Aorta (tissue), 5 donors: ENCODE measurements around the gene ZNF219. TPM values are rescaled to one million over a fixed set of nuclear protein-coding genes. Genes with fewer than 3 reads are reported as not detected.
"Not testable (repeated sequence)": the region's sequence is repeated elsewhere in the genome, so short reads cannot be mapped to it uniquely, and the experiment has no call there.

Experiments used
- ATAC-seq: fragments of 200-7000 bp; cut with Tn5 transposase; one replicate; pipeline ENCODE4 v1.9.1; 2022; ENCODE audit warnings: moderate library complexity; ENCODE audit not compliant: low FRiP score
- DNase-seq, 2 donors: peaks; one replicate each; pipeline ENCODE4 v3.0.0-alpha.2; 2020
- H3K27ac ChIP-seq, 2 donors: one replicate each; pipeline ENCODE4 v1.5.1; 2013; ENCODE audit warnings: low read length in 2 of 2, mild to moderate bottlenecking in 2 of 2, moderate library complexity in 2 of 2, control low read depth in 1 of 2, inconsistent platforms in 1 of 2, low read depth in 1 of 2
- H3K27me3 ChIP-seq, 2 donors: one replicate each; pipeline ENCODE4 v1.6.1; 2013; ENCODE audit warnings: control low read depth in 1 of 2, low read length in 1 of 2, mild to moderate bottlenecking in 1 of 2, moderate library complexity in 1 of 2; ENCODE audit not compliant: insufficient read depth in 2 of 2, control insufficient read depth in 1 of 2
- H3K36me3 ChIP-seq, 2 donors: one replicate each; pipeline ENCODE4 v1.6.1; 2013; ENCODE audit warnings: control low read depth in 1 of 2, low read length in 1 of 2, mild to moderate bottlenecking in 1 of 2; ENCODE audit not compliant: insufficient read depth in 2 of 2, control insufficient read depth in 1 of 2
- H3K4me1 ChIP-seq, 2 donors: one replicate each; pipeline ENCODE4 v1.6.1; 2013; ENCODE audit warnings: low read length in 2 of 2, control low read depth in 1 of 2, mild to moderate bottlenecking in 1 of 2, moderate library complexity in 1 of 2; ENCODE audit not compliant: insufficient read depth in 2 of 2, control insufficient read depth in 1 of 2
- H3K4me3 ChIP-seq, 2 donors: one replicate each; pipeline ENCODE4 v1.5.1; 2013; ENCODE audit warnings: low read length in 2 of 2, control low read depth in 1 of 2, mild to moderate bottlenecking in 1 of 2
- H3K9me3 ChIP-seq: one replicate; pipeline ENCODE4 v1.6.1; 2013; ENCODE audit warnings: mild to moderate bottlenecking, low read length; ENCODE audit not compliant: control insufficient read depth
- WGBS, 2 donors: extraction: QIAGEN DNeasy Blood & Tissue Kit; methylation state at CpG; one replicate each; pipeline ENCODE4 v1.1.7; 2013; 5-methylcytosine and 5-hydroxymethylcytosine counted together
- intact Hi-C, 2 donors: fragments of 100-400 bp; cut with DNase I; formaldehyde crosslinking; loops; one replicate each; pipeline versions ENCODE4 v1.14.2 to v1.15.0; 2022
- polyA plus RNA-seq, 2 donors: library from polyadenylated mRNA; stranded (reverse); fragments of 200-250 nt; gene quantifications; one replicate each; pipeline ENCODE4 v1.2.3, GENCODE V29; 2013
- total RNA-seq, 2 donors: library from RNA; stranded (reverse); fragmentation: NEBNext Ultra II Directional; extraction: Animal tissue kit (Norgen Biotek cat#: 25700); gene quantifications; one replicate each; pipeline ENCODE4 v1.2.1, GENCODE V29; 2021
- donor health status: healthy with polysubstance abuse.
- donor health status: Bipolar disorder and iron deficiency.
- donor health status: DM: no; HTN: no; CAD: no.
- donor health status: DM: no; HTN: no; CAD: no.
- donor health status: DM: yes; HTN: yes; CAD: no.

Gene ZNF219
- total and polyA plus RNA-seq, 4 donors = 24.5 to 41.3 (median 36.2) TPM

GRCh38 chr14:21048638-21049037 lies 49.8 kb downstream of the ZNF219 start:
- H3K4me3 ChIP-seq = no peak overlapping the region
- no peaks in the 10 kb centered on the region for H3K4me1 ChIP-seq
- H3K36me3 ChIP-seq = no peaks in the 10 kb centered on the region
- 74 to 76% methylated on average over 2 of the region's 2 CpGs for WGBS, 2 donors
- ATAC-seq (no peak), DNase-seq (no peak)
- H3K27me3 ChIP-seq = no peaks in the 10 kb centered on the region
- intact Hi-C loops = no loop called here
- no peaks in the 10 kb centered on the region for H3K9me3 ChIP-seq
- no peak overlapping the region for H3K27ac ChIP-seq

- H3K27me3 ChIP-seq = no peaks in the 10 kb centered on the region
- H3K9me3 ChIP-seq = no peaks in the 10 kb centered on the region
- intact Hi-C loops = no loop called here
- DNase-seq (no peak), ATAC-seq (no peak)
- H3K4me1 ChIP-seq = no peaks in the 10 kb centered on the region
- H3K36me3 ChIP-seq = no peaks in the 10 kb centered on the region
- H3K4me3 ChIP-seq = no peak overlapping the region
- WGBS, 2 donors = 59% methylated on average over 2 of the region's 2 CpGs
- no peak overlapping the region for H3K27ac ChIP-seq
Measured at GRCh38 chr14:21047378-21047781, 51.1 kb downstream of the ZNF219 start.

- intact Hi-C loops = loop anchor here in 1 of 2 donors (5.0 kb wide), 1 partner anchor 42 kb away; no protein-coding TSS in a partner anchor
- Histone ChIP-seq H3K4me3 (no peak overlapping the region), H3K27me3 (no peaks in the 10 kb centered on the region), H3K36me3 (no peaks in the 10 kb centered on the region), H3K27ac (no peak overlapping the region), H3K4me1 (no peaks in the 10 kb centered on the region), H3K9me3 (no peaks in the 10 kb centered on the region)
- no peak for DNase-seq
- no peak for ATAC-seq
- 64 to 66% methylated on average over 6 of the region's 6 CpGs for WGBS, 2 donors
Measured at GRCh38 chr14:21043974-21044618, 54.4 kb downstream of the ZNF219 start.

- Histone ChIP-seq H3K27ac (no peak overlapping the region), H3K9me3 (no peaks in the 10 kb centered on the region), H3K4me3 (no peak overlapping the region), H3K27me3 (no peaks in the 10 kb centered on the region), H3K4me1 (no peaks in the 10 kb centered on the region), H3K36me3 (no peaks in the 10 kb centered on the region)
- WGBS, 2 donors = 65 to 70% methylated on average over 2 of the region's 2 CpGs
- no peak for DNase-seq
- intact Hi-C loops = loop anchor here in 1 of 2 donors (5.0 kb wide), 1 partner anchor 41 kb away; no protein-coding TSS in a partner anchor
- ATAC-seq = no peak
Measured at GRCh38 chr14:21043387-21043973, 55.0 kb downstream of the ZNF219 start.

- WGBS, 2 donors = 35 to 40% methylated on average over 8 of the region's 8 CpGs
- no peak overlapping the region for H3K4me3 ChIP-seq
- no peaks in the 10 kb centered on the region for H3K4me1 ChIP-seq
- no peaks in the 10 kb centered on the region for H3K36me3 ChIP-seq
- H3K27ac ChIP-seq = no peak overlapping the region
- DNase-seq (no peak), ATAC-seq (no peak)
- intact Hi-C loops = loop anchor here in 1 of 2 donors (5.0 kb wide), 1 partner anchor 41 kb away; no protein-coding TSS in a partner anchor
- no peaks in the 10 kb centered on the region for H3K27me3 ChIP-seq
- H3K9me3 ChIP-seq = no peaks in the 10 kb centered on the region
Measured at GRCh38 chr14:21042918-21043317, 55.5 kb downstream of the ZNF219 start.

GRCh38 chr14:21041676-21042433 lies 56.6 kb downstream of the ZNF219 start, which contains the start of gene RNASE7:
TSS of gene RNASE7 (plus strand) at chr14:21042362. CDS start at chr14:21042993, 631 bp downstream.
- no peaks in the 10 kb centered on the region for H3K27me3 ChIP-seq
- H3K4me1 ChIP-seq = no peaks in the 10 kb centered on the region
- H3K27ac ChIP-seq = no peak within 1 kb of the TSS
- ATAC-seq (no peak), DNase-seq (no peak)
- intact Hi-C loops = loop anchor here in 1 of 2 donors (5.0 kb wide), 1 partner anchor 40 kb away; no protein-coding TSS in a partner anchor
- H3K4me3 ChIP-seq = no peak within 1 kb of the TSS
- no peaks in the 10 kb centered on the region for H3K9me3 ChIP-seq
- H3K36me3 ChIP-seq = no peaks in the 10 kb centered on the region
- 79% methylated on average over 11 of the region's 11 CpGs for WGBS, 2 donors

- H3K4me1 ChIP-seq, ATAC-seq, H3K4me3 ChIP-seq, H3K36me3 ChIP-seq, DNase-seq, H3K9me3 ChIP-seq, H3K27me3 ChIP-seq, H3K27ac ChIP-seq: not testable (repeated sequence)
- intact Hi-C loops = loop anchor here (1.0 to 5.0 kb wide), 2 partner anchors 27 to 39 kb away; no protein-coding TSS in a partner anchor
- 78 to 79% methylated on average over 3 of the region's 3 CpGs for WGBS, 2 donors
Measured at GRCh38 chr14:21040941-21041340, 57.5 kb downstream of the ZNF219 start.

GRCh38 chr14:21040370-21040925 lies 58.0 kb downstream of the ZNF219 start:
- no peak for ATAC-seq
- no peaks in the 10 kb centered on the region for H3K36me3 ChIP-seq
- H3K4me1 ChIP-seq = no peaks in the 10 kb centered on the region
- 67 to 71% methylated on average over 8 of the region's 8 CpGs for WGBS, 2 donors
- H3K4me3 ChIP-seq = no peak overlapping the region
- H3K9me3 ChIP-seq = no peaks in the 10 kb centered on the region
- H3K27ac ChIP-seq = no peak overlapping the region
- H3K27me3 ChIP-seq = no peaks in the 10 kb centered on the region
- DNase-seq = no peak
- intact Hi-C loops = loop anchor here (1.0 to 5.0 kb wide), 2 partner anchors 26 to 38 kb away; no protein-coding TSS in a partner anchor
